Endometrial microvascular endothelial cells (primary cell): ENCODE results near the gene RASEF. TPM values are rescaled to one million over a fixed set of nuclear protein-coding genes. Genes with fewer than 3 reads are reported as not detected.
"Not testable (repeated sequence)": the region's sequence is repeated elsewhere in the genome, so short reads cannot be mapped to it uniquely, and the experiment has no call there.

Source experiments
- in situ Hi-C: cut with HindIII; loops from 2 replicates; pipeline ENCODE4 v1.10.0; 2017; ENCODE audit warnings: low sequenced_read_pairs, low pct_unique_long_range_greater_than_20kb; ENCODE audit errors: inconsistent ontology term
- total RNA-seq: library from RNA; depleted of rRNA; stranded (reverse); fragments of >200 nt; gene quantifications from one replicate; pipeline ENCODE4 v1.2.3, GENCODE V29; 2015; ENCODE audit errors: inconsistent ontology term

RASEF gene
- total RNA-seq, 1 donor from 2014 or later = not detected

GRCh38 chr9:82936561-82936960, 126.4 kb downstream of the RASEF start:
- in situ Hi-C loops = not testable (repeated sequence)

GRCh38 chr9:82934949-82935348, 128.0 kb downstream of the RASEF start:
- in situ Hi-C loops = no loop called here

- in situ Hi-C loops = not testable (repeated sequence)
Observed at GRCh38 chr9:82934025-82934424, 128.9 kb downstream of the RASEF start.

- in situ Hi-C loops = no loop called here
Observed at GRCh38 chr9:82930116-82930515, 132.8 kb downstream of the RASEF start.
